ENCODE measurements around the gene PAX5.

GRCh38 chr9:37030611-37030939 lies 3.5 kb downstream of the PAX5 start:
- TF ChIP-seq EZH2 (conservative IDR thresholded peaks at IDR 0.05; ENCODE audit: low read depth, low read length), result no peak
- no peak for TF ChIP-seq MTA3 (CRISPR knock-in tag; IDR thresholded peaks at IDR 0.05)
- no peak for TF ChIP-seq EP300 (IDR thresholded peaks at IDR 0.05; ENCODE audit: low read depth in 2 of 2, low read length in 2 of 2)
- TF ChIP-seq EP300 (CRISPR knock-in tag; IDR thresholded peaks at IDR 0.05; ENCODE audit: borderline replicate concordance), result no peak

Data from HepG2 (cell line).